Right atrium auricular region (tissue), 2 donors: ENCODE results near the gene RAC2. TPM values are rescaled to one million over a fixed set of nuclear protein-coding genes. Genes with fewer than 3 reads are reported as not detected.
A peak's percentile ranks its signal among the peaks of the same experiment; 100 is the strongest.

ENCODE experiments used
- DNase-seq: peaks from one replicate; pipeline ENCODE4 v3.0.0-alpha.2; 2019; ENCODE audit warnings: low spot score
- H3K27ac ChIP-seq, 2 donors: fragments of 200-600 bp; sonication (generic); 1 replicate in 1 of 2; 2 replicates in 1 of 2; pipeline ENCODE4 v1.5.1; 2016 to 2019
- H3K27me3 ChIP-seq, 2 donors: fragments of 200-600 bp; sonication (generic); one replicate each; pipeline versions ENCODE4 v1.5.1 to v1.6.0; 2017 to 2019
- H3K36me3 ChIP-seq: fragments of 200-600 bp; sonication (generic); one replicate; pipeline ENCODE4 v1.5.1; 2016
- H3K4me1 ChIP-seq, 2 donors: fragments of 200-600 bp; sonication (generic); one replicate each; pipeline versions ENCODE4 v1.5.1 to v1.6.0; 2017 to 2019
- H3K4me3 ChIP-seq, 2 donors: fragments of 200-600 bp; sonication (generic); 1 replicate in 1 of 2; 2 replicates in 1 of 2; pipeline ENCODE4 v1.5.1; 2017 to 2019; ENCODE audit warnings: mild to moderate bottlenecking in 1 of 2, moderate library complexity in 1 of 2
- H3K9me3 ChIP-seq, 2 donors: fragments of 200-600 bp; sonication (generic); one replicate each; pipeline ENCODE4 v1.5.1; 2019
- CTCF ChIP-seq, 2 donors: fragments of 200-600 bp; sonication (generic); IDR thresholded peaks; one replicate each; pipeline ENCODE4 v1.5.1; 2019; ENCODE audit warnings: antibody characterized with exemption in 2 of 2
- total RNA-seq, 2 donors: library from RNA; depleted of rRNA; stranded (reverse); fragments of >200 nt; gene quantifications; one replicate each; pipeline ENCODE4 v1.1.0, GENCODE V29; 2016

The RAC2 gene
- total RNA-seq, 2 donors from 2014 or later = 2.9 to 10.3 TPM

GRCh38 chr22:37187552-37187890, 56.5 kb downstream of the RAC2 start:
- no peak for TF ChIP-seq CTCF (IDR thresholded peaks at IDR 0.05)
- H3K4me1 ChIP-seq = peaks cover 0 to 43% of the 10 kb centered on the region in 2 donors
- no peaks in the 10 kb centered on the region for H3K27me3 ChIP-seq
- H3K4me3 ChIP-seq = peak overlapping the region; percentile 32 to 39
- H3K9me3 ChIP-seq = no peaks in the 10 kb centered on the region
- peak overlapping the region; percentile 82 to 91 for H3K27ac ChIP-seq
- no peak for DNase-seq
- no peaks in the 10 kb centered on the region for H3K36me3 ChIP-seq

- H3K36me3 ChIP-seq = no peaks in the 10 kb centered on the region
- DNase-seq = no peak
- peak overlapping the region; percentile 82 to 91 for H3K27ac ChIP-seq
- H3K27me3 ChIP-seq = no peaks in the 10 kb centered on the region
- H3K4me3 ChIP-seq = peak overlapping the region in 1 of 2 donors; percentile 39
- H3K9me3 ChIP-seq = no peaks in the 10 kb centered on the region
- no peak for TF ChIP-seq CTCF (IDR thresholded peaks at IDR 0.05)
- peaks cover 0 to 43% of the 10 kb centered on the region in 2 donors for H3K4me1 ChIP-seq
These were observed 57.0 kb downstream of the RAC2 start for GRCh38 chr22:37186997-37187522.

- Histone ChIP-seq H3K27me3 (no peaks in the 10 kb centered on the region), H3K36me3 (no peaks in the 10 kb centered on the region), H3K9me3 (no peaks in the 10 kb centered on the region), H3K4me3 (no peak overlapping the region), H3K4me1 (peaks cover 0 to 43% of the 10 kb centered on the region in 2 donors), H3K27ac (peak overlapping the region; percentile 82 to 91)
- DNase-seq = no peak
- no peak for TF ChIP-seq CTCF (IDR thresholded peaks at IDR 0.05)
These were observed 57.7 kb downstream of the RAC2 start for GRCh38 chr22:37186228-37186996.

GRCh38 chr22:37185646-37186227, 58.3 kb downstream of the RAC2 start:
- TF ChIP-seq CTCF (IDR thresholded peaks at IDR 0.05) = no peak
- Histone ChIP-seq H3K9me3 (no peaks in the 10 kb centered on the region), H3K36me3 (no peaks in the 10 kb centered on the region), H3K27me3 (no peaks in the 10 kb centered on the region), H3K27ac (no peak overlapping the region), H3K4me1 (peaks cover 0 to 43% of the 10 kb centered on the region in 2 donors), H3K4me3 (no peak overlapping the region)
- no peak for DNase-seq

GRCh38 chr22:37184816-37185541, 59.1 kb downstream of the RAC2 start:
- Histone ChIP-seq H3K4me1 (peaks cover 0 to 45% of the 10 kb centered on the region in 2 donors), H3K4me3 (no peak overlapping the region), H3K36me3 (no peaks in the 10 kb centered on the region), H3K9me3 (no peaks in the 10 kb centered on the region), H3K27ac (no peak overlapping the region), H3K27me3 (no peaks in the 10 kb centered on the region)
- DNase-seq = no peak
- no peak for TF ChIP-seq CTCF (IDR thresholded peaks at IDR 0.05)
